Neural crest cell (in vitro differentiated cells): ENCODE data around the gene LLPH. TPM values are rescaled to one million over a fixed set of nuclear protein-coding genes. Genes with fewer than 3 reads are reported as not detected.

Experiments used
- DNase-seq: peaks from one replicate; pipeline ENCODE4 v3.0.0; 2021; ENCODE audit warnings: low read depth, mixed read lengths, low spot score
- H3K27ac Mint-ChIP-seq: one replicate; pipeline ENCODE4 v1.8.0; 2021; ENCODE audit warnings: mild to moderate bottlenecking, mixed read lengths; ENCODE audit not compliant: unreplicated experiment
- H3K27me3 Mint-ChIP-seq: 2 replicates; pipeline ENCODE4 v1.8.0; 2021; ENCODE audit warnings: low read depth, mild to moderate bottlenecking, mixed read lengths
- H3K36me3 Mint-ChIP-seq: 2 replicates; pipeline ENCODE4 v1.8.0; 2021; ENCODE audit warnings: low read depth, mild to moderate bottlenecking, mixed read lengths
- H3K4me1 Mint-ChIP-seq: 2 replicates; pipeline ENCODE4 v1.8.0; 2021; ENCODE audit warnings: mixed read lengths
- H3K4me3 Mint-ChIP-seq: one replicate; pipeline ENCODE4 v1.8.0; 2021; ENCODE audit warnings: mild to moderate bottlenecking, mixed read lengths
- H3K9me3 Mint-ChIP-seq: 2 replicates; pipeline ENCODE4 v1.8.0; 2021; ENCODE audit warnings: mixed read lengths
- CTCF ChIP-seq: fragments of 200-600 bp; sonication (generic); conservative IDR thresholded peaks from 2 replicates; pipeline ENCODE4 v1.5.0; 2021; ENCODE audit warnings: antibody characterized with exemption, mild to moderate bottlenecking
- total RNA-seq: library from RNA; stranded (reverse); gene quantifications from 2 replicates; pipeline ENCODE4 v1.2.1, GENCODE V29; 2021

LLPH gene
- total RNA-seq, 1 donor from 2014 or later = 26.2 TPM

GRCh38 chr12:66162701-66163100 is 32.2 kb upstream of the LLPH start:
- no peak for TF ChIP-seq CTCF
- no peak overlapping the region for H3K4me3 Mint-ChIP-seq

GRCh38 chr12:66160704-66161103 is 30.2 kb upstream of the LLPH start:
- no peak for TF ChIP-seq CTCF
- Mint-ChIP-seq H3K9me3 (peaks cover 26% of the 10 kb centered on the region), H3K36me3 (peaks cover 31% of the 10 kb centered on the region), H3K4me3 (no peak overlapping the region), H3K4me1 (peaks cover 11% of the 10 kb centered on the region), H3K27ac (no peak overlapping the region), H3K27me3 (no peaks in the 10 kb centered on the region)
- no peak for DNase-seq

More at GRCh38 chr12:66162701-66163100, 32.2 kb upstream of the LLPH start:
- Mint-ChIP-seq H3K9me3 (peaks cover 26% of the 10 kb centered on the region), H3K36me3 (peaks cover 34% of the 10 kb centered on the region), H3K27me3 (no peaks in the 10 kb centered on the region), H3K4me1 (peaks cover 7% of the 10 kb centered on the region), H3K27ac (no peak overlapping the region)
- DNase-seq = no peak

- Mint-ChIP-seq H3K36me3 (peaks cover 20% of the 10 kb centered on the region), H3K27ac (no peak overlapping the region), H3K4me1 (peaks cover 11% of the 10 kb centered on the region), H3K4me3 (no peak overlapping the region), H3K27me3 (no peaks in the 10 kb centered on the region), H3K9me3 (peaks cover 15% of the 10 kb centered on the region)
- no peak for TF ChIP-seq CTCF
- DNase-seq = no peak
Observed at GRCh38 chr12:66159123-66159522, 28.6 kb upstream of the LLPH start.

- Mint-ChIP-seq H3K4me3 (no peak overlapping the region), H3K4me1 (peaks cover 11% of the 10 kb centered on the region), H3K27me3 (no peaks in the 10 kb centered on the region), H3K27ac (no peak overlapping the region), H3K36me3 (peaks cover 14% of the 10 kb centered on the region), H3K9me3 (peaks cover 15% of the 10 kb centered on the region)
- no peak for TF ChIP-seq CTCF
- DNase-seq = no peak
Observed at GRCh38 chr12:66156654-66157053, 26.1 kb upstream of the LLPH start.

- H3K27me3 Mint-ChIP-seq = no peaks in the 10 kb centered on the region
- peaks cover 9% of the 10 kb centered on the region for H3K36me3 Mint-ChIP-seq
- no peak overlapping the region for H3K27ac Mint-ChIP-seq
- TF ChIP-seq CTCF = no peak
- peaks cover 11% of the 10 kb centered on the region for H3K4me1 Mint-ChIP-seq
- H3K9me3 Mint-ChIP-seq = peaks cover 10% of the 10 kb centered on the region
- H3K4me3 Mint-ChIP-seq = no peak overlapping the region
- no peak for DNase-seq
Observed at GRCh38 chr12:66154776-66155175, 24.2 kb upstream of the LLPH start.

GRCh38 chr12:66152732-66153131 is 22.2 kb upstream of the LLPH start:
- no peak for DNase-seq
- Mint-ChIP-seq H3K4me1 (peaks cover 4% of the 10 kb centered on the region), H3K4me3 (no peak overlapping the region), H3K36me3 (peaks cover 3% of the 10 kb centered on the region), H3K27me3 (no peaks in the 10 kb centered on the region), H3K27ac (no peak overlapping the region), H3K9me3 (peaks cover 3% of the 10 kb centered on the region)
- TF ChIP-seq CTCF = no peak
